ENCODE results near the gene CC2D2A.

DNA sequence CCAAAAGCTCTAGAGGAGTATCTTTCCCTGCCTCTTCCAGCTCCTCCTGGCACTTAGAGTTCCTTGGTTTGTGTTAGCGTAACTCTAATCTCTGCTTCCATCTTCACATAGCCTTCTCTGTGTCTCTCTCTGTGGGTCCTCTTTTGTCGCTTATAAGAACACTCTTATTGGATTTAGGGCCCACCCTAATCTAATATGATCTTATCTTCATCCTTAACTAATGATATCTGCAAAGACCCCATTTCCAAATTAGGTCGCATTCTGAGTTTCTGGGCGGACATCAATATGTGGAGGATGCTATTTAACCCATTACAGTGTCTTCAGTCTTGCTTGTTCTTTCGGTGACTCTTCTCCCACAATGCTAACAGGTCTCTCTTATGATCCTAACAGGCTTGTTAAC lies 72.3 kb downstream of the CC2D2A start:
- TF ChIP-seq, protein P1, sequence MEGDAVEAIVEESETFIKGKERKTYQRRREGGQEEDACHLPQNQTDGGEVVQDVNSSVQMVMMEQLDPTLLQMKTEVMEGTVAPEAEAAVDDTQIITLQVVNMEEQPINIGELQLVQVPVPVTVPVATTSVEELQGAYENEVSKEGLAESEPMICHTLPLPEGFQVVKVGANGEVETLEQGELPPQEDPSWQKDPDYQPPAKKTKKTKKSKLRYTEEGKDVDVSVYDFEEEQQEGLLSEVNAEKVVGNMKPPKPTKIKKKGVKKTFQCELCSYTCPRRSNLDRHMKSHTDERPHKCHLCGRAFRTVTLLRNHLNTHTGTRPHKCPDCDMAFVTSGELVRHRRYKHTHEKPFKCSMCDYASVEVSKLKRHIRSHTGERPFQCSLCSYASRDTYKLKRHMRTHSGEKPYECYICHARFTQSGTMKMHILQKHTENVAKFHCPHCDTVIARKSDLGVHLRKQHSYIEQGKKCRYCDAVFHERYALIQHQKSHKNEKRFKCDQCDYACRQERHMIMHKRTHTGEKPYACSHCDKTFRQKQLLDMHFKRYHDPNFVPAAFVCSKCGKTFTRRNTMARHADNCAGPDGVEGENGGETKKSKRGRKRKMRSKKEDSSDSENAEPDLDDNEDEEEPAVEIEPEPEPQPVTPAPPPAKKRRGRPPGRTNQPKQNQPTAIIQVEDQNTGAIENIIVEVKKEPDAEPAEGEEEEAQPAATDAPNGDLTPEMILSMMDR (IDR thresholded peaks at IDR 0.05 in 8 of 11, conservative IDR thresholded peaks at IDR 0.05 in 3 of 11), result no peak
- TF ChIP-seq POLR2AphosphoS5 (IDR thresholded peaks at IDR 0.05) (no peak), POLR2A (IDR thresholded peaks at IDR 0.05) (no peak)
